GM12891 (cell line): ENCODE results near the gene MMP14.

ENCODE experiments used
- POLR2A ChIP-seq: IDR thresholded peaks from 2 replicates; pipeline ENCODE4 v1.6.1; 2011; ENCODE audit warnings: low read depth, low read length, control low read depth
- POLR2AphosphoS5 ChIP-seq: IDR thresholded peaks from 2 replicates; pipeline ENCODE4 v1.6.1; 2011; ENCODE audit warnings: low read depth, low read length, control low read depth

GRCh38 chr14:22842211-22843122 is 6.1 kb downstream of the MMP14 start:
- TF ChIP-seq POLR2A (no peak), POLR2AphosphoS5 (no peak)
